Measurements from ENCODE around the gene DPY19L1. TPM values are rescaled to one million over a fixed set of nuclear protein-coding genes. Genes with fewer than 3 reads are reported as not detected.
"Not testable (repeated sequence)": the region's sequence is repeated elsewhere in the genome, so short reads cannot be mapped to it uniquely, and the experiment has no call there.

Gene DPY19L1
- total RNA-seq, 1 donor from 2014 or later = 46.4 TPM

DNA sequence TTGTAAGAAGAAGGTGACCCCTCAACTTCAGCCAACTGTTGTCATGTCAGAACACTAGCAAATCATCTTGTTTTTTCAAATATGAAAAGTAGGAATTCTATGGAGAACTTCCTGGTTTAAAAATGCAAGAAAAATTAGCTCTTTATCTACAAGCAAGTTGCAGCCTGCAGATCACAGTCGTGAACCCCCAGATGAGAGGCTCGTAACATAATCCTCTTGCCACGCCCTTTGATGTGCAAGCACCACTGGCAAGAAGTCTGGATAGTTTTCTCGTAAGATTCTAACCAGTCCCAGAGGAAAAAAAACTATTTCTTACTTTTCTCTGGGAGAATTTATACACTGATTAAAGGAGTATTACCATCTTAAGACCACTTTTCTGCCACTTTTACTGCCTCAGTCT lies 132.3 kb downstream of the DPY19L1 start:
- H3K4me1 Mint-ChIP-seq (ENCODE audit: low read depth, unreplicated experiment) = no peaks in the 10 kb centered on the region

DNA sequence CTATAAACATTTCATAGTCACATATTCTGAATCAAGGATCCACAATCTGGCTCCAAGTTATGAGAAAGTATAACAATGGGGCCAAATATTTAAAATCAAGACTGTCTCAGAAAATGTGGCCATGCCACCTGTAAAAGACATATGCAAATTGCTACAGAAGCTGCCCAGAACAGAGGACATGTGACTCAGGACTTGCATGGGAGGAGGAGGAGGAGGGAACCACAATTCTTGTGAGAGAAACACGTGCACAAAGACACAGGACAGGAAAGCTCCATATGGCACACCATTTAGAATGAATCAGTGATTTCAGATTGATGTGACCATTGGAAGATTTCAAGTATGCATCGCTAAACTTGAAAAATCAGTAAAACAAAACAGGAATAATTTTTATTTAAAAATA lies 133.4 kb downstream of the DPY19L1 start:
- FAIRE-seq; H3K4me1 ChIP-seq (ENCODE audit: insufficient read depth, low read length); H3K9me3 ChIP-seq (ENCODE audit: insufficient read depth, low read depth, low read length); DNase-seq (ENCODE audit: low read depth); H3K79me2 ChIP-seq (ENCODE audit: insufficient read depth, low read length); H3K27ac ChIP-seq (ENCODE audit: low read depth, low read length); H3K9me3 Mint-ChIP-seq (ENCODE audit: unreplicated experiment); H3K27ac Mint-ChIP-seq (ENCODE audit: unreplicated experiment); H3K27me3 Mint-ChIP-seq (ENCODE audit: low read depth, unreplicated experiment); H3K4me2 ChIP-seq (ENCODE audit: low read length); H4K20me1 ChIP-seq (ENCODE audit: insufficient read depth, low read length); H3K4me1 Mint-ChIP-seq (ENCODE audit: low read depth, unreplicated experiment); H3K27me3 ChIP-seq (ENCODE audit: insufficient read depth, low read length); H3K4me3 Mint-ChIP-seq (ENCODE audit: unreplicated experiment); H2AFZ ChIP-seq (ENCODE audit: low read depth, low read length); H3K36me3 ChIP-seq (ENCODE audit: insufficient read depth, low read length); H3K36me3 Mint-ChIP-seq (ENCODE audit: low read depth, unreplicated experiment); H3K4me3 ChIP-seq (ENCODE audit: insufficient read depth, low read depth, low read length); H3K9ac ChIP-seq (ENCODE audit: low read length): not testable (repeated sequence)

More for the DNA sequence above, 132.3 kb downstream of the DPY19L1 start:
- Histone ChIP-seq H3K79me2 (ENCODE audit: insufficient read depth, low read length) (no peaks in the 10 kb centered on the region), H2AFZ (ENCODE audit: low read depth, low read length) (no peak overlapping the region), H3K9ac (ENCODE audit: low read length) (no peak overlapping the region), H3K36me3 (ENCODE audit: insufficient read depth, low read length) (no peaks in the 10 kb centered on the region), H4K20me1 (ENCODE audit: insufficient read depth, low read length) (no peaks in the 10 kb centered on the region), H3K9me3 (ENCODE audit: insufficient read depth, low read depth, low read length) (no peaks in the 10 kb centered on the region), H3K4me3 (ENCODE audit: insufficient read depth, low read depth, low read length) (no peak overlapping the region), H3K4me1 (ENCODE audit: insufficient read depth, low read length) (no peaks in the 10 kb centered on the region), H3K27me3 (ENCODE audit: insufficient read depth, low read length) (no peaks in the 10 kb centered on the region), H3K27ac (ENCODE audit: low read depth, low read length) (no peak overlapping the region), H3K4me2 (ENCODE audit: low read length) (no peak overlapping the region)
- DNase-seq (ENCODE audit: low read depth) (no peak), FAIRE-seq (no peak)
- Mint-ChIP-seq H3K27ac (ENCODE audit: unreplicated experiment) (no peak overlapping the region), H3K9me3 (ENCODE audit: unreplicated experiment) (peaks cover 4% of the 10 kb centered on the region), H3K27me3 (ENCODE audit: low read depth, unreplicated experiment) (no peaks in the 10 kb centered on the region), H3K36me3 (ENCODE audit: low read depth, unreplicated experiment) (no peaks in the 10 kb centered on the region), H3K4me3 (ENCODE audit: unreplicated experiment) (no peak overlapping the region)
- TF ChIP-seq EZH2 (IDR thresholded peaks at IDR 0.05; ENCODE audit: insufficient read depth, low read length) = no peak
- TF ChIP-seq, protein P1, sequence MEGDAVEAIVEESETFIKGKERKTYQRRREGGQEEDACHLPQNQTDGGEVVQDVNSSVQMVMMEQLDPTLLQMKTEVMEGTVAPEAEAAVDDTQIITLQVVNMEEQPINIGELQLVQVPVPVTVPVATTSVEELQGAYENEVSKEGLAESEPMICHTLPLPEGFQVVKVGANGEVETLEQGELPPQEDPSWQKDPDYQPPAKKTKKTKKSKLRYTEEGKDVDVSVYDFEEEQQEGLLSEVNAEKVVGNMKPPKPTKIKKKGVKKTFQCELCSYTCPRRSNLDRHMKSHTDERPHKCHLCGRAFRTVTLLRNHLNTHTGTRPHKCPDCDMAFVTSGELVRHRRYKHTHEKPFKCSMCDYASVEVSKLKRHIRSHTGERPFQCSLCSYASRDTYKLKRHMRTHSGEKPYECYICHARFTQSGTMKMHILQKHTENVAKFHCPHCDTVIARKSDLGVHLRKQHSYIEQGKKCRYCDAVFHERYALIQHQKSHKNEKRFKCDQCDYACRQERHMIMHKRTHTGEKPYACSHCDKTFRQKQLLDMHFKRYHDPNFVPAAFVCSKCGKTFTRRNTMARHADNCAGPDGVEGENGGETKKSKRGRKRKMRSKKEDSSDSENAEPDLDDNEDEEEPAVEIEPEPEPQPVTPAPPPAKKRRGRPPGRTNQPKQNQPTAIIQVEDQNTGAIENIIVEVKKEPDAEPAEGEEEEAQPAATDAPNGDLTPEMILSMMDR (IDR thresholded peaks at IDR 0.05; ENCODE audit: insufficient read depth, low read depth, low read length) = no peak

DNA sequence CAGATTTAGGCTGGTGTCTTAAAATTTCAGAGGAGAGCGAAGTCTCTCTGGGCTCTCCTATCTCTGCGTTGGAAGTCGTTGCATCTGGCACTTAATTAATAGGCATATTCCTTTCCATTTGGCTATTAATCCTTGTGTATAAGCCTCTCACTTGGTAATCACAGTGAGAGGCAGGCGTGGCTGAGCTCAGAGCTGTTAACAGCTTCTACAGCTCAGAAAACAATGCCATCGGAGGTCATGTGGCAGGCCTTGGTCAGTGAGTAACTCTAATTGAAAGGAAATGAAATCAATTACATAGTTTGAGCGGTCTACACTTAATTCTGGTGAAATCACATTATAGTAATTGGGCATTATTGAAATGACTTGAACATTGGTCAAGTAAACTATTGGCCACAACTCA lies 135.1 kb downstream of the DPY19L1 start:
- Mint-ChIP-seq H3K27ac (ENCODE audit: unreplicated experiment) (no peak overlapping the region), H3K9me3 (ENCODE audit: unreplicated experiment) (peaks cover 12% of the 10 kb centered on the region), H3K4me1 (ENCODE audit: low read depth, unreplicated experiment) (no peaks in the 10 kb centered on the region), H3K36me3 (ENCODE audit: low read depth, unreplicated experiment) (peaks cover 2% of the 10 kb centered on the region), H3K4me3 (ENCODE audit: unreplicated experiment) (no peak overlapping the region), H3K27me3 (ENCODE audit: low read depth, unreplicated experiment) (peaks cover 3% of the 10 kb centered on the region)
- no peaks in the 10 kb centered on the region for H3K9me3 ChIP-seq (ENCODE audit: insufficient read depth, low read depth, low read length)
- H3K36me3 ChIP-seq (ENCODE audit: insufficient read depth, low read length) = no peaks in the 10 kb centered on the region
- no peak overlapping the region for H2AFZ ChIP-seq (ENCODE audit: low read depth, low read length)
- no peak for FAIRE-seq
- no peak overlapping the region for H3K4me3 ChIP-seq (ENCODE audit: insufficient read depth, low read depth, low read length)
- no peak overlapping the region for H3K4me2 ChIP-seq (ENCODE audit: low read length)
- H3K9ac ChIP-seq (ENCODE audit: low read length) = no peak overlapping the region
- no peak overlapping the region for H3K27ac ChIP-seq (ENCODE audit: low read depth, low read length)
- H4K20me1 ChIP-seq (ENCODE audit: insufficient read depth, low read length) = no peaks in the 10 kb centered on the region
- no peak for DNase-seq (ENCODE audit: low read depth)
- H3K79me2 ChIP-seq (ENCODE audit: insufficient read depth, low read length) = no peaks in the 10 kb centered on the region
- H3K27me3 ChIP-seq (ENCODE audit: insufficient read depth, low read length) = no peaks in the 10 kb centered on the region
- TF ChIP-seq, protein P1 (IDR thresholded peaks at IDR 0.05; ENCODE audit: insufficient read depth, low read depth, low read length) = no peak
- no peak for TF ChIP-seq EZH2 (IDR thresholded peaks at IDR 0.05; ENCODE audit: insufficient read depth, low read length)
- H3K4me1 ChIP-seq (ENCODE audit: insufficient read depth, low read length) = no peaks in the 10 kb centered on the region

Measured in astrocyte (in vitro differentiated cells and primary cell).